ENCODE data around the gene RNU1-4.
"Not testable (repeated sequence)": the region's sequence is repeated elsewhere in the genome, so short reads cannot be mapped to it uniquely, and the experiment has no call there.

The RNU1-4 gene

GRCh38 chr1:16708704-16709103 lies 31.6 kb upstream of the RNU1-4 start:
- DNase-seq (ENCODE audit: low read depth): not testable (repeated sequence)

DNA sequence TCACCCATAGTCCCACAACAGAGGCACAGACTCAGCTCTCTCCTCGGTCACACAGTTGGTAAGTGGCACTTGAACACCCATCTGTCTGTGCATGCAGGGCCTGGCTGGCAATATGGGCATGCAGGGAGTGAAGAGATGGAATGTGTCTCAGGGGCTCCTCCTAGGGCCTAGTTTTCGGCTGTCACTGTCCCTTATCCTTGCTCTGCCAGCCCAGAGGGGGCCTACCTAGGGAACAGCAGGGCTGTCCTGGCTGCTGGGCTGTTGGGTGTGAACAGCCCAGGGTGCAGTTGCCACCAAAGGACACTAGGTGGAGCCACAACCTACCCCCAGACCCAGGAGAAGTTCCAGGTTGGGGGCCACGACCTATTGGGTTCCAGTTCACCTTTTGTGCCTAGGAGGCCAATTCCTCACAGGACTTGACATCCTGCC lies 30.6 kb upstream of the RNU1-4 start:
- DNase-seq (ENCODE audit: low read depth): not testable (repeated sequence)

DNA sequence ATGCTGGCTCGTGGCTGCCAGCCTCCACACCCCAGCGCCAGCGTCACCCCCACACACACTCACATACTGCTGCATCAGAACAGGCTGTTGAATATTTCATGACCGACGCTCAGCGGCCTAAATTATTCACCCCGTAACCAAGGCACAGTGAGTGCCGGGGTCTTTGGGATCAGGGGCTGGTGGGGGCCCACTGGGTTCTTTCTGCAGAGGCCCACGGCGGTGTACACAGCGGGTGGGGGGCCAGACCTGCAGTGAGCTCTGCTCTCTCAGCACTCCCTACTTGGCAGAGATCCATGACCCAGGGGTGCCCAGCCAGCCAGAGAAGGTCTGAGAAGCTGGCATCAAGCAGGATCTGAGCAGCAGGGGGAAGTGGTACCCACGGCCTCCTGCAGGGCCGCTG lies 29.7 kb upstream of the RNU1-4 start:
- not testable (repeated sequence) for DNase-seq (ENCODE audit: low read depth)

DNA sequence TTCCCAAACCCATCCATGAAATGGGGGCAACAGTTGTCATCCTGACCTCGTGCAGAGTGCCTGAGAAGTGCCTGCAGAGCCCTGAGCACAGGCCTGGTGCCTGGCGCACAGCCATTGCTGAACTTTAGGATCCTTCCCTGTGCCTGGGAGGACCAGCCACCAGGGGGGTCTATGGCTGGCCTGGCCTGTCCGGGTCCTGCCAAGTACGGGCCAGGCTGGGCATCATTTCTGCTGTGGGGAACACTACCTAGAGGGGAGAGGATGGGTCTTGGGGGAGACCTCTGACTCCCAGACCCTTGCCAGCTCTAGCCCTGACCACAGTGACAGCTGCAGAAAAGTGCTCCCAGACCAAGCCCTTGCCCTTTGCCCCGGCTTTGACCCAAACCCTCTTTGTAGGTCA lies 28.2 kb upstream of the RNU1-4 start:
- not testable (repeated sequence) for DNase-seq (ENCODE audit: low read depth)

- DNase-seq (ENCODE audit: low read depth): not testable (repeated sequence)
Measured at GRCh38 chr1:16712582-16712981, 27.7 kb upstream of the RNU1-4 start.

DNA sequence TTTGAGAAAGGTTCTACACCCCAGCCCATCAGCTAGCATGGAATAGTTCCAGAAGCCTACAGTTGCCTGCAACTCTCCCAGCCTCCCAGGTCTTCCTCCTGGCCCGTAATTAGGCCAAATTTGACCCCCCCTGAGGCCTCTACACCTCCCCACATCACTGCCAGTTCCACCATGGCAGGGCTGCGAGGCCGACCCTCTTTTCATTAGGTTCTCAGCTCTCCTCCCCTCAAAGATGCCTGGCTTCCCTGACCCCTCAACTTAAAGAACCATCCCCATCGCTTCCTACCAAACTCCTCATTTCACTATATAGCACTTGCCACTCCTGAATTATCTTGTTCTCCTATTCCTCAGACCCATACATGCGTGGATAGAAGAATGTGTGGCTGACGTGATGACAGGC lies 27.3 kb upstream of the RNU1-4 start:
- not testable (repeated sequence) for DNase-seq (ENCODE audit: low read depth)

DNA sequence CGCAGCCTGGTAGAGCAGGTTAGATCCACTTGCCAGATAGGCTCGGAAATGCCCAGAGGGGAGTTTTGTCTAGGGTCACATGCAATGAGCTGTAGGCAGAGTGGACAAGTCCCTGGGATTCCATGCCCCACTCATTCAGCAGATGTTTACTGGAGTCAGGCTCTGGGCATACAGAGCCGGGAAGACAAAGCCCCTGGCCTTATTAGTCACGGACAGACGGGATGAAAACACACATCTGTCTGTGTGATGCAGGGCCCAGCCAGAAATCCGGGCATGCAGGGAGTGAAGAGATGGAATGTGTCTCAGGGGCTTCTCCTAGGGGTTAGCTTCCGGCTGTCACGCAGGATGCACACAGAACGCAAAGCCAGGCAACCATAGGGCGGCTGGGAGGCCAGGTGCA lies 26.8 kb upstream of the RNU1-4 start:
- not testable (repeated sequence) for DNase-seq (ENCODE audit: low read depth)

DNA sequence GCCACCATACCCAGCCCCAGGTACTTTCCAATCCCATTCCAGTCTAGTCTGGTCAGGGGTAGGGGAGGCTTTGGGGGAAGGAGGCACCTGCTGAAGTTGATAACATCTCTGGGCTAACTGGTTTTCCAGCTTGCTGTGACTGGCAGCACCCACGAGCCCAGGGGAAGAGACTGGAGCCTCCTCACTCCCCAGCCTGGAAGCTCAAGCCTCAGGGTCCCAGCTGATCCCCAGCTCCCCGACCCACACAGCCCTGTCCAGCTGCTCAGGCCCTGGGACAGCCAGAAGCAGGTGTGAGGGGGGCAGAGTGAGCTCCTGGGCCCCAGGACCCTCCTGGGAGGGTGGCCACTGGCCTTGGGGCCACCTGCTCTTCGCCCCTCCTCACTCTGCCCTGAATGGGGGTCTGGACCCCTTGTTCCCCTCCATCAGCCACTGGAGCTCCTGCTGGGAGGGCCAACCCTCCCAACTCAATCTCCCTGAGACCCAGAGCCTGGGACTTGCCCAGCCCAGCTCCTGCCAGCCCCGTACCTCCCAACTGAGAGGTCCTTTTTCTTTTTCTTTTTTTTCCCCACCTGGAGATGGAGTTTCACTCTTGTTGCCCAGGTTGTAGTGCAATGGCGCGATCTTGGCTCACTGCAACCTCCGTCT lies 23.5 kb upstream of the RNU1-4 start:
- DNase-seq (ENCODE audit: low read depth): no peak

- DNase-seq (ENCODE audit: low read depth): no peak
Measured at GRCh38 chr1:16717336-16718098, 22.8 kb upstream of the RNU1-4 start.

DNA sequence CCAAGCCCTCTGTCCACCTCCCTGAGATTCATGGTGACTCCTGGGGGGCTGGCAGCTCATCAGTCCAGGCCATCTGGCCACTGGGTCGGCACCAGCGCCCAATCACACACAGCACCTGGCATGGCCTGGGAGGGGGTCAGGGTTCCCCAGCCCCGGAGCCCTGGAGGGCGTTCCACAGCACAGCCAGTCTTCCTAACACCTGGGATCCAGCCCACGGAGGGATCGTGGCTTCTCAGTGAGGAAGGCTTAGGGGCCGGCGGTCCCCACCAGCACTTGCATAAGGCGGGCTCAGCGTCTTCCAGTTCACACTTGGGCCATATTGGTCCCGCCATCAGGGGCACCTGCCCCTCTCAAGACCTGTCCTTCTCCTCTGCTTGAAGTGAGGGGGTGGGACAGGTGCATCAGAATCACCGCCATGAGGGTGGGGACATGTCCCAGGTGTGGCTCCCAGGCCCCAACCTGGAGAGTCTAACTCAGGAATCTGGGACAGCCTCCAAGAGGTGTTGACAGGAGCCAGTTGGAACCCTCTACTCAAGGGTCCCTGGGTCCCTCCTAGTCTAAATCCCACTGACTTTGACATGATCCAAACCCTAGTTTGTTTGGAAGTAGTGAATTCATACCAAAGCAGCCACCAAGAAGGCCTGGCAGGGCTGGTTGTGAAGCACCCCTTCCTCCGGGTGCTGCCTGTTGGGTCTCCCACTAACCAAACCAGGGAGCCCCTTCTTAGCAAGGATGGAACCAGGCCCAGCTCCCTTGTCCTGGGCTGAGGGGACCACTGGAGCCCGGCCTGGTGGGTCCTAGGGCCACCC lies 22.0 kb upstream of the RNU1-4 start:
- not testable (repeated sequence) for DNase-seq (ENCODE audit: low read depth)

GRCh38 chr1:16718908-16719533 lies 21.3 kb upstream of the RNU1-4 start:
- DNase-seq (ENCODE audit: low read depth): no peak

DNA sequence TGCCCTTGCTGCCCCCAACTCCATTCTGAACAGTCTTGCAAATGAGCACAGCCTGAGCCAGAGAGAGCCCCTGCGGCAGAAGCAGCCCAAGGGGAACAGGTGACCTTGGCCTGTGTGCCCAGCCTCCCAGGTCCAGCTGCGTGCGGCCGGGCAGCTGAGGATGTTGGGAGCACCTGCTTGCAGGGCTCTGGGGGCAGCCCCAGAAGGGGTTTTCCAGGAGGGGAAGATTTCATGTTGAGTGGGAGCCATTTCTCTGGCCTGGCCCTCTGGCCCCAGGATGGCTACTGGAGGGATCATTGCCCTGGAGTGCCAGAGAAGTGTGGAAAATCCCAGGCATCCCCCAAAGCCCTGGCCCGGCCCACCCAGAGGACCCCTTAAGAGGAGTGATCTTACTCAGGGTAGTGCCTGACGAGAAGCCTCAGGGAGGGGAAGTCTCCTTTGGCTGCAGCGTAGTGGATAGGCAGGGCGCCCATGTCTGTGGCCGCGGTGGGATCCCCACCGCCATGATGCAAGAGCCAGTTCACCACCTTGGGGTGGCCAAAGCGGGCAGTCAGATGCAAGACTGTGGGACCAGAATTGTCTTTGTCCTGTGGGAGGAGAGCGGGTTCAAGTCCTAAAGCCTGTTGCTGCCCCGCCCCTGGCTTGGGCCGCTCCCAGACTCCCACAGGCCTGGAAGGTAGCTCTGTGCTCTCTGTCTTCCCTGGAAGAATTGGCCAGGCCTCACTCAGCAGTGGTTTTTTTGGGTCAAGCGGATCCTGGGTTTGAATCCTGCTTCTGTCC lies 20.6 kb upstream of the RNU1-4 start:
- DNase-seq (ENCODE audit: low read depth): no peak

DNA sequence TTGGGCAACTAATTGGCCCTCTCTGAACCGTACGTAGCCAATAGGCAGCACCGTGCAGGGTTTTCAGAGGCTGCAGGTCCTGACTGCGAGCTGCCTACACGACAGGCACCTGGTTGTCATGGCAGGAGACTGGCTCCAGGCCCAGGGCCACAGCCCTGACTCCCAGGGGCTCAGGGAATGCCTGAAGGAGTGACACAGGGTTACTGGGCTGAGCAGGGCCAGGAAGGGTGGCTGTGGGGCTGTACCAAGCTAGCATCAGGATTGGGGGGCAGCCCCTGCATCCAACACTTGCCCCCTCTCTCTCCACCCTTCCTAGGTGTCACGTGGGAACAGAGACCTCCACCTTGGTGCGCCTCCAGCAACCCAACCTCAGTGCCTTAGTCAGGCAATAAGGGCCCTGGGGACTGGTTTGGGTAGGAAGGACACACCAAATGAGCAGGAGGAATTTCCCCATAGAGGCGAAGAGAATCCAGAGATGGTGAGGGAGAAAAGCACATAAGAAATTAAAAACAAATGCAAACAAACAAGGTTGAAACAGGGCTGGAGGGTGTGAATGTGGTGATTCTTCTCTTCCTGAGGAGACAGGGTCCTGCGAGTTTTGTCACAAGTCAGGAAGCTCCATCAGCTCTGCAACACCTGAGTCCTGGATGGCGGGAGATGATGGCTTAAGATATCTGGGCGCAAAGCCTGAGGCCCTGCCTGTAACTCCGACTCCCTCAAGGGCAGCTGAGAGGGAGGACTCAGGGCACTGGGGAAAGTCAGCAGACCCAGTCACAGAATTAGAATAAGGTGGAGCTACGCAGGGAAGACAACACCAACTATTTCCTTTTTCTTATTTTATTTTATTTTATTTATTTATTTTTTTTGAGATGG lies 19.7 kb upstream of the RNU1-4 start:
- DNase-seq (ENCODE audit: low read depth): no peak

GRCh38 chr1:16721871-16722641 lies 18.3 kb upstream of the RNU1-4 start:
- no peak for DNase-seq (ENCODE audit: low read depth)

DNA sequence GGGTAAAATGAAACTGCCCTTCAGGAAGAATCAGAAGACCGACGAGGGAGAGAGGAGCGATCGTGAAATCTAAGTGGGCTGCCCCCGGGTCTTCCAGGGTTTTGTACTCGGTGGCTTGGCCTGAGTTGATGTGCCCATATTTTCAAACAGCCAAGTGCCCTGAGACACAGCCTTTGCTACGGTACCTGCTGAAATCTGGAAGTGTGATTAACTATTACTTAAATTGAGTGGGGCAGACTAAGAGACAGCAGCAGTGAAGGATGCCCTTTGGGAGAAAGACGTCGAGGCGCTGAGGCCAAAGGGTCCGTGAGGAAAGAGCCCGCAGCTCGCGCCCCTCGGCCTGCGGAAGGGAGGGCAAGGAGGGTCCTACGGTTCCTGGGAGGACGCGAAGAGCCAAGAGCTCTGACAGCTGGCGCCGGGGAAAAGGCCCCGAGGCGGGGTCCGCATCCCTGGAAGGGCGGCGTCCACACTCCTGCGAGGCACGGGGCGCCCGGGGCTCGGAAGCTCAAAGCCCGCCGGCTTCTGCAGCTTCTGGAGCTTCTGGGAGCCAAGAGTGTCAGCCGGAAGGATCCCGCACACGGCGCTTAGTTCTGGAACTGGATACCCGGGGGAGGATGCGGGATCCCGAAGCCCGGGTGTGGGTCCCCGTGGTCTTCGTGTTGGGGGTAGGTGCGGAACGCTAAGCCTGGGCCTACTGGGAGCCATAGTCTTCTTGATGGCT lies 15.4 kb upstream of the RNU1-4 start:
- DNase-seq (ENCODE audit: low read depth): no peak

- not testable (repeated sequence) for DNase-seq (ENCODE audit: low read depth)
Measured at GRCh38 chr1:16725439-16726245, 14.7 kb upstream of the RNU1-4 start.

- DNase-seq (ENCODE audit: low read depth): peak; percentile 19
Measured at GRCh38 chr1:16727190-16728111, 12.9 kb upstream of the RNU1-4 start.

All from GM04503 (cell line).